Endothelial cell (in vitro differentiated cells): ENCODE measurements around the gene ANGPT4. TPM values are rescaled to one million over a fixed set of nuclear protein-coding genes. Genes with fewer than 3 reads are reported as not detected.

ENCODE experiments used
- DNase-seq: peaks from one replicate; pipeline ENCODE4 v3.0.0; 2021; ENCODE audit warnings: low spot score
- H3K27ac Mint-ChIP-seq: one replicate; pipeline ENCODE4 v1.8.0; 2021; ENCODE audit warnings: mixed read lengths, inconsistent platforms; ENCODE audit not compliant: unreplicated experiment
- H3K27me3 Mint-ChIP-seq: one replicate; pipeline ENCODE4 v1.8.0; 2021; ENCODE audit warnings: mild to moderate bottlenecking, moderate library complexity, mixed read lengths, inconsistent platforms; ENCODE audit not compliant: unreplicated experiment
- H3K36me3 Mint-ChIP-seq: one replicate; pipeline ENCODE4 v1.8.0; 2021; ENCODE audit warnings: mild to moderate bottlenecking, low read depth, mixed read lengths, inconsistent platforms; ENCODE audit not compliant: unreplicated experiment
- H3K4me1 Mint-ChIP-seq: one replicate; pipeline ENCODE4 v1.8.0; 2021; ENCODE audit warnings: mild to moderate bottlenecking, mixed read lengths, inconsistent platforms; ENCODE audit not compliant: unreplicated experiment
- H3K4me3 Mint-ChIP-seq: one replicate; pipeline ENCODE4 v1.8.0; 2021; ENCODE audit warnings: mild to moderate bottlenecking, mixed read lengths, inconsistent platforms; ENCODE audit not compliant: unreplicated experiment
- H3K9me3 Mint-ChIP-seq: one replicate; pipeline ENCODE4 v1.8.0; 2021; ENCODE audit warnings: mixed read lengths, inconsistent platforms; ENCODE audit not compliant: unreplicated experiment
- CTCF ChIP-seq: fragments of 200-600 bp; sonication (generic); IDR thresholded peaks from one replicate; pipeline ENCODE4 v1.5.0; 2021; ENCODE audit warnings: antibody characterized with exemption; ENCODE audit not compliant: unreplicated experiment
- total RNA-seq: library from RNA; stranded (reverse); fragmentation: NEBNext Ultra II Directional; extraction: Animal tissue kit (Norgen Biotek cat#: 25700); gene quantifications from one replicate; pipeline ENCODE4 v1.2.1, GENCODE V29; 2021; ENCODE audit not compliant: unreplicated experiment

The ANGPT4 gene
- total RNA-seq, 1 donor from 2014 or later: 0.51 TPM

DNA sequence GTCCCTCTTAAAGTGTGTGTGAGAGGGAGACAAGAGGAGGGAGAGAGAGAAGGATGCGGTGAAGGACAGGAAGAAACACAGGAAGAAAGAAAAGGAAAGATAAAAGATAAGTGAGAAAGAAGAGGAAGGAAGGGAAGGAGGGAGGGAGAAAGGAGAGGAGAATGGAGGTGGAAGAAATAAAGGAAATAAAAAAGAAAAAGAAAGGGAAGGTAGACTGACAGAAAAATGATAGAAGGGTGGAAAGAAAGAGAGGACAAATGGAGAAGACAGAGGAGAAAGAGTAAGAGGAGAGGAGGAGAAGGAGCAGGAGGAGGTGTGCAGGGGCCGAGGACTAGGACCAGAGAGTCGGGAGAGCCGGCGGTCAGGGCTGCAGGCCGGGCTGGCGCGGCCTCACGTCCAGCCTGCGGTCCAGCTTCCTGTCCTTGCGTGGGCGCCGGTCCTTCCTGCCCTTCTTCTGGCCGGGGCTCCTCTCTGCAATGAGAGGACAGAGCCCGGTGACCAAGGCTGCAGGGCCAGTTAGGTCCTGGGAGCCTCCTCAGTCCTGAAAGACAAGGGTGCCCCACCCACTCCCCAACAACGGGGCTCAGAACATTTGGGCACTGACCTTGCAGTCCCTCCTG is 44.0 kb upstream of the ANGPT4 start:
- H3K27me3 Mint-ChIP-seq: peaks cover under 1% of the 10 kb centered on the region
- H3K9me3 Mint-ChIP-seq: no peaks in the 10 kb centered on the region
- DNase-seq: no peak
- no peak for TF ChIP-seq CTCF
- H3K4me3 Mint-ChIP-seq: no peak overlapping the region
- H3K4me1 Mint-ChIP-seq: peaks cover 13% of the 10 kb centered on the region
- no peaks in the 10 kb centered on the region for H3K36me3 Mint-ChIP-seq
- no peak overlapping the region for H3K27ac Mint-ChIP-seq

- Mint-ChIP-seq H3K4me1 (peaks cover 13% of the 10 kb centered on the region), H3K27ac (no peak overlapping the region), H3K4me3 (no peak overlapping the region), H3K27me3 (no peaks in the 10 kb centered on the region), H3K9me3 (no peaks in the 10 kb centered on the region), H3K36me3 (no peaks in the 10 kb centered on the region)
- no peak for TF ChIP-seq CTCF
- DNase-seq: no peak
These were observed 43.0 kb upstream of the ANGPT4 start for GRCh38 chr20:958936-959815.

- Mint-ChIP-seq H3K27me3 (no peaks in the 10 kb centered on the region), H3K27ac (no peak overlapping the region), H3K9me3 (no peaks in the 10 kb centered on the region), H3K4me1 (peaks cover 13% of the 10 kb centered on the region), H3K4me3 (no peak overlapping the region), H3K36me3 (no peaks in the 10 kb centered on the region)
- no peak for DNase-seq
- TF ChIP-seq CTCF: no peak
These were observed 41.4 kb upstream of the ANGPT4 start for GRCh38 chr20:957544-957943.

DNA sequence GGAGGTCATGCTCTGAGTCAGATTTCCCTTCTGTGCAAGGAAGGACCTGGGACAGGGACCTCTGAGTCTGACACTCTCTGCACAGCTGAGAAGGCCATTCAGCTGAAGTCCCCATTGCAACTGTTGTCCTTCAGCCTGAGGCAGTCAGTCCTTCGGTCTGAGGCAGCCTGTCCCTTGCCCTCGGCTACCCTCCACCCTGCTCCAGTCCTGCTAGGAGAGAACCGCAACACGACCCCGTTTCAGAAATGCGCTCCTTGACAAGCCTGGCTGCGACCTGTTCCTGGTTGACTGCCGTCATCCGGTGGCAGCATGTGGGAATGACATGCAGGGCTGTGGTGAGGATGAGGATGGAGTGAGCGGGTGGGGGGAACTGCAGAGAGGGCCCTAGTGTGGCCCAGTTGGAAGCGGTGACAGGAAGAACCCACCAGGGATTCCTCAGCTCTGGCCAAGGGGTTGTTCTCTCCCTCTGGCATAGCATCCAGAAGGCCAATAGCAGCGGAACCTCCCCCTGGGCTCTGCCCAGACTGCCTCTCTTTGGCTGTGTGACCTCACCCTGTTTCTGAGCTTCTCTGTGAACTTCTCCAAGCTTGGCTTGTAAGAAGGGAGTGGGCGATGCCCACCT is 40.3 kb upstream of the ANGPT4 start:
- peaks cover 13% of the 10 kb centered on the region for H3K4me1 Mint-ChIP-seq
- H3K27me3 Mint-ChIP-seq: no peaks in the 10 kb centered on the region
- H3K4me3 Mint-ChIP-seq: no peak overlapping the region
- no peak overlapping the region for H3K27ac Mint-ChIP-seq
- TF ChIP-seq CTCF: peak; percentile 89
- no peaks in the 10 kb centered on the region for H3K9me3 Mint-ChIP-seq
- H3K36me3 Mint-ChIP-seq: no peaks in the 10 kb centered on the region
- DNase-seq: peak; percentile 73

DNA sequence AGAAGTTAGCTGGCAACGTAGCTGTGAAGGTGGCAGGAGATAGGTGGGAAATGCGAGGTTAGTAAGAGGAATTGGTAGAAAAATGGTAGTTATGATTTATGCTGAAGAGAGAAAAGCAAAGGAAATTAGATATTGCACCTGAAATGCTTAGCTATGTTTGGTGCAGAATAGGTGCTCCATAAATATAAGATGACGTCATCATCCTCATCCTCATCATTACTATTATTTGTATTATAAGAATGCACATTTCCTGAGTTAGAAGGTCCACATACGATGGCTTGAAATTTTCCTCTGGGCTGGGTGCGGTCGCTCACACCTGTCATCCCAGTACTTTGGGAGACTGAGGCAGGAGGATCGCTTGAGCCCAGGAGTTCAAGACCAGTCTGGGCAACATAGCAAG is 39.5 kb upstream of the ANGPT4 start:
- no peak for DNase-seq
- Mint-ChIP-seq H3K9me3 (no peaks in the 10 kb centered on the region), H3K36me3 (no peaks in the 10 kb centered on the region), H3K4me1 (peaks cover 13% of the 10 kb centered on the region), H3K4me3 (no peak overlapping the region), H3K27ac (no peak overlapping the region), H3K27me3 (no peaks in the 10 kb centered on the region)
- no peak for TF ChIP-seq CTCF
